Stimulated activated effector memory CD8-positive, alpha-beta T cell treated with anti-CD3 and anti-CD28 coated beads, Interleukin-12 subunit alpha, Interleukin-12 subunit beta, amount 100 ng/mL, for 72 hours (primary cell): Measurements from ENCODE around the gene SPAM1.

Source experiments
- ATAC-seq: fragments of 150-1000 bp; cut with Tn5 transposase; 2 replicates; pipeline ENCODE4 v1.10.0; 2021
- DNase-seq, 2 donors: peaks; one replicate each; pipeline ENCODE4 v3.0.0; 2021 to 2022; ENCODE audit warnings: low spot score in 2 of 2
- H3K27ac Mint-ChIP-seq: one replicate; pipeline ENCODE4 v1.8.0; 2022; ENCODE audit warnings: mild to moderate bottlenecking, mixed read lengths
- H3K36me3 Mint-ChIP-seq: one replicate; pipeline ENCODE4 v1.8.0; 2022; ENCODE audit warnings: mild to moderate bottlenecking, mixed read lengths
- H3K4me1 Mint-ChIP-seq: one replicate; pipeline ENCODE4 v1.8.0; 2022; ENCODE audit warnings: mixed read lengths
- H3K4me3 Mint-ChIP-seq: one replicate; pipeline ENCODE4 v1.8.0; 2022; ENCODE audit warnings: mild to moderate bottlenecking, mixed read lengths
- H3K9me3 Mint-ChIP-seq: one replicate; pipeline ENCODE4 v1.8.0; 2022; ENCODE audit warnings: mixed read lengths

The SPAM1 gene

GRCh38 chr7:123936388-123936787 is 11.3 kb downstream of the SPAM1 start:
- no peaks in the 10 kb centered on the region for H3K4me1 Mint-ChIP-seq
- no peak for DNase-seq
- ATAC-seq, result no peak
- no peak overlapping the region for H3K27ac Mint-ChIP-seq
- H3K9me3 Mint-ChIP-seq, result peaks cover 6% of the 10 kb centered on the region
- no peak overlapping the region for H3K4me3 Mint-ChIP-seq
- no peaks in the 10 kb centered on the region for H3K36me3 Mint-ChIP-seq

GRCh38 chr7:123939784-123940183 is 14.7 kb downstream of the SPAM1 start:
- Mint-ChIP-seq H3K4me3 (no peak overlapping the region), H3K9me3 (peaks cover 6% of the 10 kb centered on the region), H3K4me1 (no peaks in the 10 kb centered on the region), H3K36me3 (no peaks in the 10 kb centered on the region), H3K27ac (no peak overlapping the region)
- no peak for ATAC-seq
- DNase-seq, result no peak

- no peaks in the 10 kb centered on the region for H3K36me3 Mint-ChIP-seq
- H3K4me3 Mint-ChIP-seq, result no peak overlapping the region
- no peak overlapping the region for H3K27ac Mint-ChIP-seq
- no peaks in the 10 kb centered on the region for H3K4me1 Mint-ChIP-seq
- peaks cover 6% of the 10 kb centered on the region for H3K9me3 Mint-ChIP-seq
- ATAC-seq, result no peak
- DNase-seq, result no peak
These were observed 16.5 kb downstream of the SPAM1 start for GRCh38 chr7:123941391-123942180.

- Mint-ChIP-seq H3K4me1 (no peaks in the 10 kb centered on the region), H3K27ac (no peak overlapping the region)
These were observed 19.4 kb downstream of the SPAM1 start for GRCh38 chr7:123944395-123944794.

GRCh38 chr7:123945938-123946337 is 20.9 kb downstream of the SPAM1 start:
- no peaks in the 10 kb centered on the region for H3K4me1 Mint-ChIP-seq
- no peak overlapping the region for H3K4me3 Mint-ChIP-seq
- no peaks in the 10 kb centered on the region for H3K9me3 Mint-ChIP-seq
- no peaks in the 10 kb centered on the region for H3K36me3 Mint-ChIP-seq
- ATAC-seq (no peak), DNase-seq (no peak)
- H3K27ac Mint-ChIP-seq, result no peak overlapping the region

More at GRCh38 chr7:123944395-123944794, 19.4 kb downstream of the SPAM1 start:
- no peaks in the 10 kb centered on the region for H3K36me3 Mint-ChIP-seq
- H3K9me3 Mint-ChIP-seq, result no peaks in the 10 kb centered on the region
- DNase-seq (no peak), ATAC-seq (no peak)
- H3K4me3 Mint-ChIP-seq, result no peak overlapping the region

GRCh38 chr7:123948136-123948535 is 23.1 kb downstream of the SPAM1 start:
- ATAC-seq, result no peak
- no peak overlapping the region for H3K4me3 Mint-ChIP-seq
- no peaks in the 10 kb centered on the region for H3K36me3 Mint-ChIP-seq
- no peaks in the 10 kb centered on the region for H3K4me1 Mint-ChIP-seq
- no peak overlapping the region for H3K27ac Mint-ChIP-seq
- no peak for DNase-seq
- H3K9me3 Mint-ChIP-seq, result no peaks in the 10 kb centered on the region

GRCh38 chr7:123958186-123958703 is 33.2 kb downstream of the SPAM1 start:
- ATAC-seq, result no peak
- H3K4me3 Mint-ChIP-seq, result no peak overlapping the region
- DNase-seq, result no peak
- H3K9me3 Mint-ChIP-seq, result peaks cover 5% of the 10 kb centered on the region
- no peaks in the 10 kb centered on the region for H3K4me1 Mint-ChIP-seq
- no peak overlapping the region for H3K27ac Mint-ChIP-seq
- H3K36me3 Mint-ChIP-seq, result no peaks in the 10 kb centered on the region

GRCh38 chr7:123961771-123962170 is 36.7 kb downstream of the SPAM1 start:
- H3K9me3 Mint-ChIP-seq, result peaks cover 5% of the 10 kb centered on the region
- no peaks in the 10 kb centered on the region for H3K36me3 Mint-ChIP-seq
- DNase-seq, result no peak
- H3K4me1 Mint-ChIP-seq, result no peaks in the 10 kb centered on the region
- H3K27ac Mint-ChIP-seq, result no peak overlapping the region
- no peak for ATAC-seq
- no peak overlapping the region for H3K4me3 Mint-ChIP-seq

GRCh38 chr7:123966936-123967335 is 41.9 kb downstream of the SPAM1 start:
- no peak overlapping the region for H3K27ac Mint-ChIP-seq
- DNase-seq (no peak), ATAC-seq (no peak)
- no peaks in the 10 kb centered on the region for H3K9me3 Mint-ChIP-seq
- H3K36me3 Mint-ChIP-seq, result no peaks in the 10 kb centered on the region
- H3K4me3 Mint-ChIP-seq, result no peak overlapping the region
- H3K4me1 Mint-ChIP-seq, result no peaks in the 10 kb centered on the region

- Mint-ChIP-seq H3K27ac (no peak overlapping the region), H3K4me3 (no peak overlapping the region), H3K36me3 (no peaks in the 10 kb centered on the region), H3K9me3 (no peaks in the 10 kb centered on the region), H3K4me1 (no peaks in the 10 kb centered on the region)
- ATAC-seq (no peak), DNase-seq (no peak)
These were observed 47.0 kb downstream of the SPAM1 start for GRCh38 chr7:123972045-123972444.

GRCh38 chr7:123972831-123973230 is 47.8 kb downstream of the SPAM1 start:
- H3K4me1 Mint-ChIP-seq, result no peaks in the 10 kb centered on the region
- DNase-seq (no peak), ATAC-seq (no peak)
- no peaks in the 10 kb centered on the region for H3K36me3 Mint-ChIP-seq
- H3K9me3 Mint-ChIP-seq, result no peaks in the 10 kb centered on the region
- H3K4me3 Mint-ChIP-seq, result no peak overlapping the region
- no peak overlapping the region for H3K27ac Mint-ChIP-seq

GRCh38 chr7:123974326-123974908 is 49.4 kb downstream of the SPAM1 start:
- no peaks in the 10 kb centered on the region for H3K9me3 Mint-ChIP-seq
- DNase-seq (no peak), ATAC-seq (no peak)
- no peaks in the 10 kb centered on the region for H3K4me1 Mint-ChIP-seq
- no peak overlapping the region for H3K4me3 Mint-ChIP-seq
- H3K36me3 Mint-ChIP-seq, result no peaks in the 10 kb centered on the region
- H3K27ac Mint-ChIP-seq, result no peak overlapping the region

- peaks cover 3% of the 10 kb centered on the region for H3K9me3 Mint-ChIP-seq
- ATAC-seq (no peak), DNase-seq (no peak)
- no peak overlapping the region for H3K4me3 Mint-ChIP-seq
- H3K36me3 Mint-ChIP-seq, result no peaks in the 10 kb centered on the region
- H3K4me1 Mint-ChIP-seq, result no peaks in the 10 kb centered on the region
- H3K27ac Mint-ChIP-seq, result no peak overlapping the region
These were observed 50.0 kb downstream of the SPAM1 start for GRCh38 chr7:123975084-123975483.

- Mint-ChIP-seq H3K9me3 (peaks cover 5% of the 10 kb centered on the region), H3K27ac (no peak overlapping the region), H3K4me3 (no peak overlapping the region), H3K4me1 (no peaks in the 10 kb centered on the region), H3K36me3 (no peaks in the 10 kb centered on the region)
- DNase-seq, result no peak
- no peak for ATAC-seq
These were observed 52.0 kb downstream of the SPAM1 start for GRCh38 chr7:123977081-123977480.

GRCh38 chr7:123979876-123980275 is 54.8 kb downstream of the SPAM1 start:
- Mint-ChIP-seq H3K27ac (no peak overlapping the region), H3K36me3 (no peaks in the 10 kb centered on the region), H3K4me1 (no peaks in the 10 kb centered on the region), H3K4me3 (no peak overlapping the region), H3K9me3 (peaks cover 9% of the 10 kb centered on the region)
- no peak for DNase-seq
- ATAC-seq, result no peak

GRCh38 chr7:123987445-123987844 is 62.4 kb downstream of the SPAM1 start:
- no peak for ATAC-seq
- Mint-ChIP-seq H3K9me3 (peaks cover 5% of the 10 kb centered on the region), H3K4me3 (no peak overlapping the region), H3K36me3 (no peaks in the 10 kb centered on the region), H3K4me1 (no peaks in the 10 kb centered on the region), H3K27ac (no peak overlapping the region)
- DNase-seq, result no peak
